Heart right ventricle (tissue), 16 donors: ENCODE measurements around the gene PGBD5. TPM values are rescaled to one million over a fixed set of nuclear protein-coding genes. Genes with fewer than 3 reads are reported as not detected.

Experiments
- ATAC-seq, 8 donors: fragments of 200-7000 bp; cut with Tn5 transposase; one replicate each; pipeline ENCODE4 v1.9.1; 2020; ENCODE audit warnings: mild to moderate bottlenecking in 8 of 8, moderate library complexity in 8 of 8, moderate number of reproducible peaks in 1 of 8
- DNase-seq, 2 donors: peaks; one replicate each; pipeline ENCODE4 v3.0.0-alpha.2; 2020
- H3K27ac ChIP-seq, 10 donors: fragments of 200-600 bp; sonication (generic) in 2 of 10; one replicate each; pipeline versions ENCODE4 v1.5.0 to v1.8.0; 2020 to 2022; ENCODE audit warnings: mild to moderate bottlenecking in 3 of 10
- H3K27me3 ChIP-seq, 7 donors: fragments of 200-600 bp; one replicate each; pipeline ENCODE4 v1.8.0; 2021 to 2022; ENCODE audit warnings: mild to moderate bottlenecking in 2 of 7
- H3K36me3 ChIP-seq, 9 donors: fragments of 200-600 bp; sonication (generic) in 1 of 9; one replicate each; pipeline versions ENCODE4 v1.5.0 to v1.8.0; 2020 to 2022; ENCODE audit warnings: mild to moderate bottlenecking in 2 of 9
- H3K4me1 ChIP-seq, 9 donors: fragments of 200-600 bp; sonication (generic) in 1 of 9; one replicate each; pipeline versions ENCODE4 v1.5.0 to v1.8.0; 2020 to 2022; ENCODE audit warnings: mild to moderate bottlenecking in 4 of 9
- H3K4me3 ChIP-seq, 10 donors: fragments of 200-600 bp; sonication (generic) in 2 of 10; one replicate each; pipeline versions ENCODE4 v1.5.0 to v1.8.0; 2020 to 2022; ENCODE audit warnings: mild to moderate bottlenecking in 7 of 10, moderate library complexity in 2 of 10
- H3K9me3 ChIP-seq, 11 donors: fragments of 200-600 bp in 10 of 11; sonication (generic) in 2 of 11; one replicate each; pipeline versions ENCODE4 v1.5.0 to v1.8.0; 2013 to 2022; ENCODE audit warnings: mild to moderate bottlenecking in 2 of 11, control low read depth in 1 of 11, moderate library complexity in 1 of 11
- WGBS, 2 donors: extraction: QIAGEN DNeasy Blood & Tissue Kit; methylation state at CpG; one replicate each; pipeline ENCODE4 v1.1.7; 2013; ENCODE audit warnings: inconsistent platforms in 1 of 2; 5-methylcytosine and 5-hydroxymethylcytosine counted together
- intact Hi-C, 10 donors: fragments of 100-400 bp; cut with DNase I; formaldehyde crosslinking; loops; one replicate each; pipeline versions ENCODE4 v1.11.1 to v1.14.2; 2022
- polyA plus RNA-seq, 2 donors: library from polyadenylated mRNA; stranded (reverse); fragments of 200-250 nt; gene quantifications; one replicate each; pipeline ENCODE4 v1.2.3, GENCODE V29; 2013
- total RNA-seq, 10 donors: library from RNA; stranded (reverse); fragmentation: NEBNext Ultra II Directional in 3 of 10; extraction: Animal tissue kit (Norgen Biotek cat#: 25700) in 3 of 10; gene quantifications; one replicate each; pipeline versions ENCODE4 v1.2.1 to v1.2.4, GENCODE V29; 2021 to 2023
- TF ChIP-seq, protein P1 (sequence below), 9 donors: fragments of 200-600 bp; sonication (generic) in 2 of 9; IDR thresholded peaks; one replicate each; pipeline versions ENCODE4 v1.5.0 to v1.8.0; 2021 to 2022; ENCODE audit warnings: antibody characterized with exemption in 9 of 9, mild to moderate bottlenecking in 5 of 9, moderate library complexity in 1 of 9
- donor health status: Arrhythmogenic right ventricular cardiomyopathy.
- donor health status: ischemic (EF 13 %, LVEDD 7.1; RV severe dilation, severe dysfunction).
- donor health status: healthy with polysubstance abuse.
- donor health status: DM: no; HTN: yes; CAD: no.
- donor health status: DM: no; HTN: no; CAD: no.
- donor health status: ischemic (EF 25% LVEDD 6.9; RV normal size, moderate dysfunction).
- donor health status: ischemic (EF 25% LVEDD 5.7; RV mildly dilated, moderate dysfunction).
- donor health status: healthy.
- donor health status: DM: yes; HTN: yes; CAD: no.
- donor health status: Ischemic cardiomyopathy.
- donor health status: ischemic (EF 35%, LVEDD 5.7; RV mildly dilated, moderate dysfunction).
- donor health status: nonischemic (EF 11% LVEDD 7.7; RV severe dilation, severe dysfunction).
- donor health status: DM: yes; HTN: yes; CAD: no.
- donor health status: PGD.
- donor health status: ischemic (EF 29% LVEDD 5.4; RV normal size, mild dysfunction).
- donor health status: nonischemic (EF 23%, LVEDD 6.1; RV moderate dilation, normal function).

The PGBD5 gene
- total and polyA plus RNA-seq, 12 donors = 0.52 to 11.4 (median 7.9) TPM

DNA sequence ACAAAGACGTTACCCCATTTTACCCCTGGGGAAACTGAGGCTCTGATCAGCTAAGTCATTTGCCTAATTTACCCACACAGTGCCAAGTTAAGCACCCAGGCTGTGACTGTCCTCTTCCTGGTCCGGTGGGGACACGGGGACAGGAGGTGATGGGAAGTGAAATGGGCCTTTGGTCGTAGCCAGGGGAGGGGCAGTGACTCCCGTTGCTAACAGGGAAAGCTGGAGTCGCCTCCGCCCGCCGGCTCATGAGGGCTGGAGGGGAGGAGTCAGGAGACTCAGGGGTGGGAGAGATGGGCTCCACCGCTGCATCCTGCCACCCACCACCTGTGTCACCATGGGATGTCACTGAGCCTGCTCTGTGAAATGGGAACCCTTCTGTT is 139.3 kb downstream of the PGBD5 start:
- ATAC-seq (no peak), DNase-seq (no peak)
- WGBS, 2 donors = 73 to 78% methylated on average over 10 of the region's 10 CpGs
- H3K4me3 ChIP-seq = no peak overlapping the region
- H3K36me3 ChIP-seq = peaks cover 0 to 5% (median 0%) of the 10 kb centered on the region in 9 donors
- TF ChIP-seq, protein P1, sequence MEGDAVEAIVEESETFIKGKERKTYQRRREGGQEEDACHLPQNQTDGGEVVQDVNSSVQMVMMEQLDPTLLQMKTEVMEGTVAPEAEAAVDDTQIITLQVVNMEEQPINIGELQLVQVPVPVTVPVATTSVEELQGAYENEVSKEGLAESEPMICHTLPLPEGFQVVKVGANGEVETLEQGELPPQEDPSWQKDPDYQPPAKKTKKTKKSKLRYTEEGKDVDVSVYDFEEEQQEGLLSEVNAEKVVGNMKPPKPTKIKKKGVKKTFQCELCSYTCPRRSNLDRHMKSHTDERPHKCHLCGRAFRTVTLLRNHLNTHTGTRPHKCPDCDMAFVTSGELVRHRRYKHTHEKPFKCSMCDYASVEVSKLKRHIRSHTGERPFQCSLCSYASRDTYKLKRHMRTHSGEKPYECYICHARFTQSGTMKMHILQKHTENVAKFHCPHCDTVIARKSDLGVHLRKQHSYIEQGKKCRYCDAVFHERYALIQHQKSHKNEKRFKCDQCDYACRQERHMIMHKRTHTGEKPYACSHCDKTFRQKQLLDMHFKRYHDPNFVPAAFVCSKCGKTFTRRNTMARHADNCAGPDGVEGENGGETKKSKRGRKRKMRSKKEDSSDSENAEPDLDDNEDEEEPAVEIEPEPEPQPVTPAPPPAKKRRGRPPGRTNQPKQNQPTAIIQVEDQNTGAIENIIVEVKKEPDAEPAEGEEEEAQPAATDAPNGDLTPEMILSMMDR (IDR thresholded peaks at IDR 0.05) = no peak
- no peak overlapping the region for H3K27ac ChIP-seq
- intact Hi-C loops = no loop called here
- H3K27me3 ChIP-seq = peaks cover 0 to 4% (median 0%) of the 10 kb centered on the region in 7 donors
- H3K9me3 ChIP-seq = no peaks in the 10 kb centered on the region
- peaks cover 0 to 5% (median 4%) of the 10 kb centered on the region in 9 donors for H3K4me1 ChIP-seq

- no peak overlapping the region for H3K4me3 ChIP-seq
- intact Hi-C loops = no loop called here
- DNase-seq = no peak
- peaks cover 0 to 9% (median 6%) of the 10 kb centered on the region in 9 donors for H3K4me1 ChIP-seq
- H3K36me3 ChIP-seq = peaks cover 0 to 10% (median 0%) of the 10 kb centered on the region in 9 donors
- TF ChIP-seq, protein P1 (IDR thresholded peaks at IDR 0.05) = no peak
- peak in 4 of 8 donors; percentile 18 to 49 (median 37) for ATAC-seq
- WGBS, 2 donors = 79 to 80% methylated on average over 21 of the region's 21 CpGs
- peaks cover 0 to 2% (median 0%) of the 10 kb centered on the region in 7 donors for H3K27me3 ChIP-seq
- no peaks in the 10 kb centered on the region for H3K9me3 ChIP-seq
- H3K27ac ChIP-seq = no peak overlapping the region
Observed at GRCh38 chr1:230286166-230286889, 139.8 kb downstream of the PGBD5 start.

DNA sequence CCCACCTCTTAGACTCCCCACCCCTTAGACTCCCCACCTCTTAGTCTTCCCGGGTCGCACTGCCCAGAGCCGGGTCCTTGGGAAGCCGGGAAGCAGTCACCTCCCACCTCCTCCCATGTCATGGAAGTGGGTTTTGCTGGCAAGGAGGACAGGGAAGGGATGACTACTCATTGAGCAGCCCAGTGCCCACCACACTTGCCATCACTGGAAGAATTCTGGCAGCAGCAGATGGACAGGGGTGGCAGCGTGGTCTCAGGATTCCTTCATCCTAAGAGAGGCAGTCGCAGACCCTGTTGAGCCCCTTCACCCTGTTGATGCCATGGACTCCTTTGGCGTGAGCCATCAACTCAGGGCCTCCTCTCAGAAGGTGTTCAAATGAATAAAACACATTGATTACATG is 140.8 kb downstream of the PGBD5 start:
- H3K4me3 ChIP-seq = no peak overlapping the region
- ATAC-seq = no peak
- peaks cover 0 to 20% (median 6%) of the 10 kb centered on the region in 9 donors for H3K36me3 ChIP-seq
- no peaks in the 10 kb centered on the region for H3K9me3 ChIP-seq
- peaks cover 0 to 2% (median 0%) of the 10 kb centered on the region in 7 donors for H3K27me3 ChIP-seq
- 83 to 94% methylated on average over 7 of the region's 7 CpGs for WGBS, 2 donors
- peaks cover 0 to 9% (median 6%) of the 10 kb centered on the region in 9 donors for H3K4me1 ChIP-seq
- no peak for DNase-seq
- no peak overlapping the region for H3K27ac ChIP-seq
- TF ChIP-seq, protein P1 (IDR thresholded peaks at IDR 0.05) = no peak
- intact Hi-C loops = no loop called here

- DNase-seq (no peak), ATAC-seq (no peak)
- intact Hi-C loops = no loop called here
- Histone ChIP-seq H3K36me3 (peaks cover 0 to 24% (median 11%) of the 10 kb centered on the region in 9 donors), H3K9me3 (no peaks in the 10 kb centered on the region), H3K4me1 (peaks cover 0 to 9% (median 6%) of the 10 kb centered on the region in 9 donors), H3K27me3 (peaks cover 0 to 2% (median 0%) of the 10 kb centered on the region in 7 donors), H3K4me3 (no peak overlapping the region), H3K27ac (no peak overlapping the region)
- 75 to 78% methylated on average over 10 of the region's 10 CpGs for WGBS, 2 donors
- TF ChIP-seq, protein P1 (IDR thresholded peaks at IDR 0.05) = no peak
Observed at GRCh38 chr1:230284891-230285290, 141.2 kb downstream of the PGBD5 start.
